Loucy (cell line): ENCODE measurements around the gene BCL2L14.

Source experiments
- H2AFZ ChIP-seq: fragments of 200-600 bp; sonication (generic); 2 replicates; pipeline ENCODE4 v1.6.0; 2016; ENCODE audit warnings: antibody characterized with exemption, mild to moderate bottlenecking, low read length, moderate library complexity
- H3F3A ChIP-seq: fragments of 200-600 bp; 2 replicates; pipeline ENCODE4 v1.6.0; 2016; ENCODE audit warnings: antibody characterized with exemption, low read depth, mild to moderate bottlenecking
- H3K27me3 ChIP-seq: fragments of 200-600 bp; sonication (generic); 2 replicates; pipeline ENCODE4 v1.6.1; 2014; ENCODE audit warnings: low read length, mild to moderate bottlenecking; ENCODE audit not compliant: insufficient read depth, poor library complexity, severe bottlenecking
- H3K36me3 ChIP-seq: fragments of 200-600 bp; sonication (generic); 2 replicates; pipeline ENCODE4 v1.6.1; 2016; ENCODE audit warnings: low read length; ENCODE audit not compliant: insufficient read depth
- H3K4me1 ChIP-seq: fragments of 200-600 bp; sonication (generic); 2 replicates; pipeline ENCODE4 v1.5.1; 2014; ENCODE audit warnings: low read length, mild to moderate bottlenecking; ENCODE audit not compliant: insufficient read depth, poor library complexity, severe bottlenecking
- H3K4me2 ChIP-seq: fragments of 200-600 bp; sonication (generic); 2 replicates; pipeline ENCODE4 v1.6.0; 2014; ENCODE audit warnings: antibody characterized with exemption, low read length, low read depth, mild to moderate bottlenecking; ENCODE audit not compliant: poor library complexity, severe bottlenecking
- H3K4me3 ChIP-seq: fragments of 200-600 bp; sonication (generic); 2 replicates; pipeline ENCODE4 v1.5.1; 2014; ENCODE audit warnings: low read length, mild to moderate bottlenecking, mixed read lengths; ENCODE audit not compliant: poor library complexity, severe bottlenecking
- H3K79me2 ChIP-seq: fragments of 200-600 bp; sonication (generic); 2 replicates; pipeline ENCODE4 v1.6.1; 2014; ENCODE audit warnings: low read length; ENCODE audit not compliant: insufficient read depth
- H3K9ac ChIP-seq: fragments of 200-600 bp; sonication (generic); 2 replicates; pipeline ENCODE4 v1.6.0; 2014; ENCODE audit warnings: mild to moderate bottlenecking, low read depth, low read length, moderate library complexity; ENCODE audit not compliant: poor library complexity, severe bottlenecking
- H3K9me2 ChIP-seq: fragments of 200-600 bp; sonication (generic); replicated peaks from 2 replicates; pipeline ENCODE4 v1.6.1; 2016; ENCODE audit warnings: low read depth, low read length, mixed read lengths
- H3K9me3 ChIP-seq: fragments of 200-600 bp; sonication (generic); 2 replicates; pipeline ENCODE4 v1.6.1; 2014; ENCODE audit warnings: mild to moderate bottlenecking, antibody characterized with exemption, low read length, low read depth; ENCODE audit not compliant: insufficient read depth
- H4K20me1 ChIP-seq: fragments of 200-600 bp; sonication (generic); 2 replicates; pipeline ENCODE4 v1.6.0; 2014; ENCODE audit warnings: antibody characterized with exemption, low read length, mild to moderate bottlenecking; ENCODE audit not compliant: insufficient read depth, poor library complexity, severe bottlenecking
- CTCF ChIP-seq: fragments of 200-600 bp; sonication (generic); conservative IDR thresholded peaks from 2 replicates; pipeline ENCODE4 v1.5.1; 2014; ENCODE audit warnings: mild to moderate bottlenecking, antibody characterized with exemption, low read length
- EZH2phosphoT487 ChIP-seq: fragments of 200-600 bp; IDR thresholded peaks from 2 replicates; pipeline ENCODE4 v1.6.1; 2018; ENCODE audit warnings: antibody characterized with exemption, mild to moderate bottlenecking, moderate library complexity, borderline replicate concordance

Gene BCL2L14

GRCh38 chr12:12064596-12064995 lies 6.1 kb upstream of the BCL2L14 start:
- no peaks in the 10 kb centered on the region for H3K79me2 ChIP-seq
- H3K4me1 ChIP-seq, result no peaks in the 10 kb centered on the region
- no peaks in the 10 kb centered on the region for H3K27me3 ChIP-seq
- no peak overlapping the region for H2AFZ ChIP-seq
- H3F3A ChIP-seq, result no peaks in the 10 kb centered on the region
- H3K9me2 ChIP-seq, result no peaks in the 10 kb centered on the region
- H3K36me3 ChIP-seq, result no peaks in the 10 kb centered on the region
- no peak overlapping the region for H3K9ac ChIP-seq
- H3K4me2 ChIP-seq, result no peak overlapping the region
- TF ChIP-seq CTCF (no peak), EZH2phosphoT487 (no peak)
- H3K9me3 ChIP-seq, result no peaks in the 10 kb centered on the region
- no peak overlapping the region for H3K4me3 ChIP-seq
- H4K20me1 ChIP-seq, result no peaks in the 10 kb centered on the region

DNA sequence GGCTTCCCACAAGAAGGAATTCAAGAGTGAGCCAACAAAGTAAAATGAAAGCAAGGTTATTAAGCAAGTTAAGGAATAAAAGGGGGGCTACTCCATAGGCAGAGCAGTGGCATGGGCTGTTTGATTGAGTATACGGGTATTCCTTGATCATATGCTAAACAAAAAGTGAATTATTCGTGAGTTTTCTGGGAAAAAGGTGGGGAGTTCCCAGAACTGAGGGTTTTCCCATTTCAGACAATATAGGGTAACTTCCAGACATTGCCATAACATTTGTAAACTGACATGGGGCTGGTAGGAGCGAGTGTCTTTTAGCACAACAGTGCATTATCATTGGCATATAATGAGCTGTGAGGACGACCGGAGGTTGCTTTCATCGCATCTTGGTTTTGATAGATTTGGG lies 2.0 kb upstream of the BCL2L14 start:
- TF ChIP-seq EZH2phosphoT487 (no peak), CTCF (no peak)

DNA sequence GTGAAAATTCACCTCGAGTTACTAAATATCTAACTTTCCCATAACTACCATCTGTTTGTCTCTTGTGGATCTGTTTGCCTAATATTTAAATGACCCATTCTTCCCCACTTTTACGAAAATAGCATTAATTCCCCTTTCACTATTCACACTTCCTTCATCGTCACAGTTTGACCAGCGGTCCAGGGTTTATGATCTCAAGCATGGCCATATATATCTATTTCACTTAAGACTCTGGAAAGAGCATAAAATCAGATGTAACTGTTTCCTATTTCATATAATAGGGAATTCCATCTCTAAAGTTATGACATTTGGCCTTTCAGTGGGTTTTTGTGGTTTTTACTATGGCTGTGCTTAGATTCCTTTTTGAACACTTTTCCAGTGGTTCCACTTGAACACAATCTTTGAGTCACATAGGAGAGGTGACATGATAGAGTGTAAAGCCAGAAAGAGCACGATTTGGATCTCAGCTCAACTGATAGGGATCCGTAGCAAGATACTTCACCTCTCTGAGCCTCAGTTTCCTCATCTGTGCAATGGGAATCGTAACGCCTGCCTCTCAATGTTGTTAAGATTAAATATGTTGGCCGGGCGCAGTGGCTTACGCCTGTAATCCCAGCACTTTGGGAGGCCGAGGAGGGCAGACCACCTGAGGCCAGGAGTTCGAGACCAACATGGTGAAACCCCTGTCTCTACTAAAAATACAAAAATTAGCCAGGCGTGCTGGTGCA lies 754 bp upstream of the BCL2L14 start:
- no peaks in the 10 kb centered on the region for H3F3A ChIP-seq
- no peaks in the 10 kb centered on the region for H3K36me3 ChIP-seq

More for the DNA sequence above, 2.0 kb upstream of the BCL2L14 start:
- Histone ChIP-seq H3K9me3 (no peaks in the 10 kb centered on the region), H3K9ac (no peak overlapping the region), H3F3A (no peaks in the 10 kb centered on the region), H2AFZ (no peak overlapping the region), H3K9me2 (no peaks in the 10 kb centered on the region), H3K79me2 (no peaks in the 10 kb centered on the region), H3K4me3 (no peak overlapping the region), H4K20me1 (no peaks in the 10 kb centered on the region), H3K4me2 (no peak overlapping the region), H3K36me3 (no peaks in the 10 kb centered on the region), H3K4me1 (no peaks in the 10 kb centered on the region), H3K27me3 (no peaks in the 10 kb centered on the region)

More for the DNA sequence above, 754 bp upstream of the BCL2L14 start:
- no peaks in the 10 kb centered on the region for H4K20me1 ChIP-seq
- TF ChIP-seq EZH2phosphoT487 (no peak), CTCF (no peak)
- no peaks in the 10 kb centered on the region for H3K4me1 ChIP-seq
- H3K9me2 ChIP-seq, result no peaks in the 10 kb centered on the region
- no peak overlapping the region for H3K4me3 ChIP-seq
- H2AFZ ChIP-seq, result no peak overlapping the region
- H3K9ac ChIP-seq, result no peak overlapping the region
- no peaks in the 10 kb centered on the region for H3K9me3 ChIP-seq
- no peaks in the 10 kb centered on the region for H3K79me2 ChIP-seq
- no peaks in the 10 kb centered on the region for H3K27me3 ChIP-seq
- no peak overlapping the region for H3K4me2 ChIP-seq
